Measurements from ENCODE around the gene RNASE13.

The RNASE13 gene

GRCh38 chr14:21060614-21061346 is 26.2 kb upstream of the RNASE13 start:
- Histone ChIP-seq H3K4me1 (ENCODE audit: insufficient read depth, low read length) (peaks cover 8% of the 10 kb centered on the region; the same call in 1 of the 2 replicates), H3K9me3 (ENCODE audit: insufficient read depth, low read depth, low read length) (no peaks in the 10 kb centered on the region), H3K36me3 (ENCODE audit: insufficient read depth, low read depth, low read length) (no peaks in the 10 kb centered on the region), H3K27me3 (ENCODE audit: insufficient read depth, low read length) (no peaks in the 10 kb centered on the region), H3K27ac (ENCODE audit: low read length) (no peak overlapping the region), H3K4me3 (ENCODE audit: low read length) (no peak overlapping the region), H3K9ac (ENCODE audit: low read depth, low read length) (no peak overlapping the region)

DNA sequence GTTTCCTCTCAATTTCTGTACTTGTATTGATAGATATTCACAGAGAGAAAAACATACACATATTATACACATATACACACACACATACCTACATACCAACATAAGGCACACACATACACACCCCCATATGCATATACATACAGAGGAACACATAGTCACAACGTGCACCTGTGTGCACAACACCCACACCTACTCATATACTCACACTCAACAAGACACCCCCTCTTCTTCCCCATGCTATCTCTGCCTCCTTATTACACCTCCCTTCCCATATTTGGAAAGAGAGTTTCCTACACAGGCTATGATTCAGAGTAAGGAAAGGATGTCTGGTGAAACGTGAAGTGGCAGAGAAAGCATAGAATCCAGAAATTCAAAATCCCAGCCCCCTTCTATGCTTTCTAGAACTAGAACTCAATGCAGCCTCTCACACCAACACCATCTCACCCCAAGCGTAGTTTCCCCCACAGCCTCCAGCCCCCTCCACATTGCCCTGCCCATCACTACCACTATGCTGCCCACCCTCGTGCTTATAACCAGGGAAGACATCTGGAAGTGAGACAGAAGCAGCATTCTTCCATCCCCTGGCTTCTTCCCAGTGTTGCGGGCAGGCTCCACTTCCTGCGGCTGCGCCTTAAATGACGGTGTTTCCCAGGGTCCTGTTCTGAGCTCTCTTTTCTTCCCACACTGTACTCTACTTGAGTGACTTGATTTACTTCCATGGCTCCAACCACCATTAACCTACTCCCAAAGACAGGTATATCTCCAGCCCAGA is 25.4 kb upstream of the RNASE13 start:
- Histone ChIP-seq H3K27me3 (ENCODE audit: insufficient read depth, low read length) (no peaks in the 10 kb centered on the region), H3K9me3 (ENCODE audit: insufficient read depth, low read depth, low read length) (no peaks in the 10 kb centered on the region), H3K4me3 (ENCODE audit: low read length) (no peak overlapping the region), H3K27ac (ENCODE audit: low read length) (no peak overlapping the region), H3K36me3 (ENCODE audit: insufficient read depth, low read depth, low read length) (no peaks in the 10 kb centered on the region), H3K9ac (ENCODE audit: low read depth, low read length) (no peak overlapping the region), H3K4me1 (ENCODE audit: insufficient read depth, low read length) (peaks cover 8% of the 10 kb centered on the region; the same call in 1 of the 2 replicates)

DNA sequence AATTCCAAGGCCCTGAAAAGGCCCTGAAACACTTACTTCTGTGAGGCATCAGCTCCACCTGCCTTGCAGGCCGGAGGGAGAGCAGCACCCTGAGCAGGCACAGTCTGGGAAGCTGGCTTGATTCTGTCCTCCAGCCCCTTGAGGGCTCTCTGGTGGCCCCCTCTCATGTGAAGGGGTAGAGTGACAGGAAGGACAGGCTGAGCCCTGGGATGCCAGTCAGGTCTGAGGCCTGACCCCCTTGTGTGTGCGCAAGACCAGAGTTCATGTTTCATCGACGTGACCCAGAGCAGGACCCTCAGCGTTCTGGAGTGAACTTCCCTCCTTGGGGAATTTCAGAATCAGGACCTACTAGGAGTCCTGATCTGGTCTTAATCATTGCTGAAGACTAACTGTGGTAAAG is 24.3 kb upstream of the RNASE13 start:
- Histone ChIP-seq H3K36me3 (ENCODE audit: insufficient read depth, low read depth, low read length) (no peaks in the 10 kb centered on the region), H3K4me1 (ENCODE audit: insufficient read depth, low read length) (peaks cover 7% of the 10 kb centered on the region; the same call in 1 of the 2 replicates), H3K9me3 (ENCODE audit: insufficient read depth, low read depth, low read length) (no peaks in the 10 kb centered on the region), H3K27me3 (ENCODE audit: insufficient read depth, low read length) (no peaks in the 10 kb centered on the region), H3K9ac (ENCODE audit: low read depth, low read length) (no peak overlapping the region), H3K4me3 (ENCODE audit: low read length) (no peak overlapping the region), H3K27ac (ENCODE audit: low read length) (no peak overlapping the region)

DNA sequence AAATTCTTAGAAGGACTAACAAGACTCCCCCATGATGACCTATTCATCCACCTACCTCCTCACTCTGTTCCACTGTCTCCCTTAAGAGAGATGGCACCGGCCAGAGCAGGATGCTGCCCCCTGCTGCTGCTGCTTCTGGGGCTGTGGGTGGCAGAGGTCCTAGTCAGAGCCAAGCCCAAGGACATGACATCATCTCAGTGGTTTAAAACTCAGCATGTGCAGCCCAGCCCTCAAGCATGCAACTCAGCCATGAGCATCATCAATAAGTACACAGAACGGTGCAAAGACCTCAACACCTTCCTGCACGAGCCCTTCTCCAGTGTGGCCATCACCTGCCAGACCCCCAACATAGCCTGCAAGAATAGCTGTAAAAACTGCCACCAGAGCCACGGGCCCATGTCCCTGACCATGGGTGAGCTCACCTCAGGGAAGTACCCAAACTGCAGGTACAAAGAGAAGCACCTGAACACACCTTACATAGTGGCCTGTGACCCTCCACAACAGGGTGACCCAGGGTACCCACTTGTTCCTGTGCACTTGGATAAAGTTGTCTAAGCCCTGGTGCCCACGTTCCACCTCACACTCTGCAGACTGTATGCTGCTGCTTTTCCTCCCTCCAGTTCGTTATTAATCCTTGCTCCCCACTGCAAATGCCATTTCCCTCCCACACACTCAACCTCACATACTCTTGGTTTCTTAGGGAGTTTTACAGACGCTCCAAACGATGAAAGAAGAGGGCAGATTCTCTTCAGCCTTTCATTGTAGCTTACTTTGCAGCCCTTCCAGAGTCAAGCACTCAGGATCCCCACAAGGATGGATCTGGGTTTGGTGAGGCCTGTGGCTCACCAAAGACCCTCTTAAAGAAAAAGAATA is 23.4 kb upstream of the RNASE13 start, which contains the start of gene RNASE8:
Gene RNASE8, plus strand, starts transcription at position 20 of the 873 bp plus-strand sequence. Its CDS starts 71 bp downstream, at position 91.
- no peaks in the 10 kb centered on the region for H3K9me3 ChIP-seq (ENCODE audit: insufficient read depth, low read depth, low read length)
- no peaks in the 10 kb centered on the region for H3K27me3 ChIP-seq (ENCODE audit: insufficient read depth, low read length)
- no peaks in the 10 kb centered on the region for H3K4me1 ChIP-seq (ENCODE audit: insufficient read depth, low read length)
- no peak within 1 kb of the TSS for H3K4me3 ChIP-seq (ENCODE audit: low read length)
- no peak within 1 kb of the TSS for H3K27ac ChIP-seq (ENCODE audit: low read length)
- no peaks in the 10 kb centered on the region for H3K36me3 ChIP-seq (ENCODE audit: insufficient read depth, low read depth, low read length)
- H3K9ac ChIP-seq (ENCODE audit: low read depth, low read length): no peak within 1 kb of the TSS

DNA sequence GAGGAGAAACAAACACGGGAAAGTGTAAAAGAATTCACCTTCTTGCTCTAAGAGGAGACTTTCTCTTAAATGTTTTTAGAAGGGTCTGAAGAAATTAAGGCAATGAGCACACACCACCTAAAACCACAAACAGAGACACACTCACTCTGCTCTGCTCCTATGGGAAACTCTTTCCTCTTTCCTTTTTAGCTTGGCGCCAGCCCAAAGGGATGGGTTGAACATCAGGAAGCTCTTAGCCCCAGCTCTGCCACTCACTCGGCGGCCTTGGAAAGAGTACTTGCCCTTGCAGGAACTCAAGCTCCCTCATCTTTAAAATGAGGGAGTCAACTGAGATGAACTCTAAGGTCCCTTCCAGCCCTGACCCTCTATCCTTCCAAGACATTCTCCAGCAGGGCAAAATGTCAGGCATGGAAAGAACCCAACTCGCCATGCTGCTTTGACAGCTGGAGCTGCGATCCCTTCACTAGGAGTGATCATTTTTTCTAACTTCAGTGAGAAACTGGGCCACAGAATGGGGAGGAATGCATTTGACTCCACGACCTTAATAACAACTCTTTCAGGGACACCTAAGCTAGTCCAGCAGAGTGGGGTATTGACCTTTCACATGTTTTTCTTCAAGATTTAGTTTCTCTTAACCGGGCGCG is 22.0 kb upstream of the RNASE13 start:
- H3K4me3 ChIP-seq (ENCODE audit: low read length): no peak overlapping the region

DNA sequence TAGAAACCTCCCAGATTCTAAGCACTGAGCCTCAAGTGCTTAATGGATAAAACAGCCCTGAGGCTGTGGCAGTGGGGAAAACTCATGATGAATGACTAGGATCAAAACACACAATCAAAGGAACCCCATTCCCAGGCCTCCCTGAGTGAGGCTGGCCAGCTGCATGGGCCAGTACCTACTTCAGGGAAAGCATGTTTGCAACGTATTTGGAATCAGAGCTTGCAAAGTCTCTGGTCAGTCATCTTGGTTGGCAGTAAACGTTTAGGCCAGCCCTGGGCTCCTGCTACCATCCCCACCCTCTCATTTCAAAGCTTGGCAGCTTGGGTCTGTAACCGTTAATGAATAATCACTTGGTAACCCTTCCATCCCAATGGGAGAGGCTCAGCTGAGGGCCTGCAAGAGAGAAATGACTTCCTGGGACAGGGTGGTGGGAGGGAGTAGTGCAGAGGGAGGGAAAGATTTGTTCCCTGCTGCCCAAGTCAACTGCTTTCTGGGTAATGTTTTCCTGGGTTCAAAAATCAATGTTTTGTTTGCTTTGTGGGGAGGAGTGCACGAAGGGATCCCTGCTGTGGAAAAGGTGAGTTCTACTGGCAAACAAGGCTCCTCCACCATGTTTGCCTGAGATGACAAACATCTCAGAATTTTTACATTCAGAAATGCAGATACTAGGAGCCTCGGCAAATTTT is 21.0 kb upstream of the RNASE13 start:
- Histone ChIP-seq H3K27ac (ENCODE audit: low read length) (no peak overlapping the region), H3K9me3 (ENCODE audit: insufficient read depth, low read depth, low read length) (no peaks in the 10 kb centered on the region), H3K27me3 (ENCODE audit: insufficient read depth, low read length) (no peaks in the 10 kb centered on the region), H3K4me1 (ENCODE audit: insufficient read depth, low read length) (no peaks in the 10 kb centered on the region), H3K4me3 (ENCODE audit: low read length) (no peak overlapping the region), H3K9ac (ENCODE audit: low read depth, low read length) (no peak overlapping the region), H3K36me3 (ENCODE audit: insufficient read depth, low read depth, low read length) (no peaks in the 10 kb centered on the region)

More for the DNA sequence above, 22.0 kb upstream of the RNASE13 start:
- Histone ChIP-seq H3K27me3 (ENCODE audit: insufficient read depth, low read length) (no peaks in the 10 kb centered on the region), H3K9ac (ENCODE audit: low read depth, low read length) (no peak overlapping the region), H3K9me3 (ENCODE audit: insufficient read depth, low read depth, low read length) (no peaks in the 10 kb centered on the region), H3K36me3 (ENCODE audit: insufficient read depth, low read depth, low read length) (no peaks in the 10 kb centered on the region), H3K4me1 (ENCODE audit: insufficient read depth, low read length) (no peaks in the 10 kb centered on the region), H3K27ac (ENCODE audit: low read length) (no peak overlapping the region)

- no peaks in the 10 kb centered on the region for H3K27me3 ChIP-seq (ENCODE audit: insufficient read depth, low read length)
- H3K9ac ChIP-seq (ENCODE audit: low read depth, low read length): no peak overlapping the region
- no peak overlapping the region for H3K4me3 ChIP-seq (ENCODE audit: low read length)
Observed at GRCh38 chr14:21054768-21055145, 20.1 kb upstream of the RNASE13 start.

DNA sequence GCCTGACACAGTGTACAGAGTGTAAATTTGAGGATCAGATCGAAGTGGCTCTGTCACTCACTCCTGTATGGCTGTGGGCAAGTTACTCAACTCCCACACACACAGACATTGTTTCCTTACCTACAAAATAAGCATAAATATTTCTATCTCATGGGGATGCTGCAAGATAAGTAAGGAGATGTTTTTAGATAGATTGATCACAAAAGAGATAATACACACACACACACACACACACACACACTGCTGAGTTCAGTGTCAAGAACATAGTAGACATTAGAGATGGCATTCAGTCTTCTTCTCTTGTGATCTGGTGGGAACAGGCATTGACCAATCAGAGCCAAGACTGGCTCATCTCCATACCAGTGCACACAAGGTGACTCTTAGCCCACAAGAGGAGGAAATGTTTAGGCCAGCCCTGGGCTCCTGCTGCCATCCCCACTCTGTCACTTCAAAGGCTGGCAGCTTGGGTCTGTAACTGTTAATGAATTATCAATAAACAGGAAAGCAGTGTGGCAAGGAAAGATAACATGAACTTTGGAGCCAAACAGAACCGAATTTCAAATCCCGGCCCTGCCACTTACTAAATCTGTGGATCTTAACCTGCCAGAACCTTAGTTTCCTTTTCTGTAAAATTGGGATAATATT is 19.6 kb upstream of the RNASE13 start:
- no peaks in the 10 kb centered on the region for H3K27me3 ChIP-seq (ENCODE audit: insufficient read depth, low read length)
- no peaks in the 10 kb centered on the region for H3K9me3 ChIP-seq (ENCODE audit: insufficient read depth, low read depth, low read length)
- no peaks in the 10 kb centered on the region for H3K4me1 ChIP-seq (ENCODE audit: insufficient read depth, low read length)
- no peaks in the 10 kb centered on the region for H3K36me3 ChIP-seq (ENCODE audit: insufficient read depth, low read depth, low read length)
- no peak overlapping the region for H3K27ac ChIP-seq (ENCODE audit: low read length)
- H3K4me3 ChIP-seq (ENCODE audit: low read length): no peak overlapping the region
- no peak overlapping the region for H3K9ac ChIP-seq (ENCODE audit: low read depth, low read length)

More at GRCh38 chr14:21054768-21055145, 20.1 kb upstream of the RNASE13 start:
- no peak overlapping the region for H3K27ac ChIP-seq (ENCODE audit: low read length)
- no peaks in the 10 kb centered on the region for H3K9me3 ChIP-seq (ENCODE audit: insufficient read depth, low read depth, low read length)
- H3K36me3 ChIP-seq (ENCODE audit: insufficient read depth, low read depth, low read length): no peaks in the 10 kb centered on the region
- no peaks in the 10 kb centered on the region for H3K4me1 ChIP-seq (ENCODE audit: insufficient read depth, low read length)

DNA sequence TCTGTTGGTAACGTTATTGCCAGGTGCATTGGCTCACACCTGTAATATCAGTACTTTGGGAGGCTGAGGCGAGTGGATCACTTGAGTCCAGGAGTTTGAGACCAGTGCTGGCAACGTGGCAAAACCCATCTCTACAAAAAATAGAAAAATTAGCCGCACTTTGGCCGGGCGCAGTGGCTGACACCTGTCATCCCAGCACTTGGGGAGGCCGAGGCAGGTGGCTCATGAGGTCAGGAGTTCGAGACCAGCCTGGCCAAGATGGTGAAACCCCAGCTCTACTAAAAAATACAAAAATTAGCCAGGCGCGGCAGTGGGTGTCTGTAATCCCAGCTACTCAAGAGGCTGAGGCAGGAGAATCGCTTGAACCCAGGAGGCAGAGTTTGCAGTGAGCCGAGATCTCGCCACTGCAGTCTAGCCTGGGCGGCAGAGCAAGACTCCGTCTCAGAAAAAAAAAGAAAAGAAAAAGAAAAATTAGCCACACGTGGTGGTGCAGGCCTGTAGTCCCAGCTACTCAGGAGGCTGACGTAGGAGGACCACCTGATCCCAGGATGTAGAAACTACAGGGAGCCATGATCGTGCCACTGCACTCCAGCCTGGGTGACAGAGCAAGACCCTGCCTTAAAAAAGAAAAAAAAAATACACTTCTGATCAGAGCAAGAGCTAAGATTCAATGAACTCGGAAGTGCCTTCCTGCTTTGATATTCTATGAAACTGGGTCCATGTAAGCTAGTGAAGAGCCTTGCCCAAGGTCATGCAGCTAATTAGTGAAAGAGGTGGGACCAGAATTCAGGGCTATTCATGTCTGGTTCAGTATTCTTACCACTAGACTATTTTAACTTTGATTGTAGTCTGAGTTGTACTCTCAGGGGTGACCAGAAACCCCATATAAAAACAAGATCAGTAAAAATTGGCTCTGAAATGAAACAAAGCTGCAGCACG is 18.8 kb upstream of the RNASE13 start:
- Histone ChIP-seq H3K4me3 (ENCODE audit: low read length) (no peak overlapping the region), H3K9ac (ENCODE audit: low read depth, low read length) (no peak overlapping the region), H3K9me3 (ENCODE audit: insufficient read depth, low read depth, low read length) (no peaks in the 10 kb centered on the region)

DNA sequence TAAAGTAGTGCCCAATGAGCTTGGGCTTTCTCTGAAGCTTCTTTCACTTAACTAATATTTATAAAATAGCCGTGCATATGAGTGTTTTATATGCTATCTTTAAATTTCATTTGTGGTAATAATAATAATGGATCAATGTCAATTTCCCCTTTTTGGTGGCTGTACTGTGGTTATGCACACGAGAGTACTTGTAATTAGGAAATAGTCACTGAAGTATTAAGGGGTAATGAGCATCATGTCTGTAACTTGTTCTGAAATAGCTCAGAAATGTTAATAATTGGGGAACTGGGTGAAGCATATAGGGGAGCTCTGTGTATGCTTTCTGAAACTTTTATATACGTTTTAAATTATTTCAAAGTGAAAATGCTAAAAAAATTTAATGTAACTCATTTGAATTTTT is 16.0 kb upstream of the RNASE13 start:
- no peaks in the 10 kb centered on the region for H3K4me1 ChIP-seq (ENCODE audit: insufficient read depth, low read length)
- H3K9ac ChIP-seq (ENCODE audit: low read depth, low read length): no peak overlapping the region
- no peaks in the 10 kb centered on the region for H3K27me3 ChIP-seq (ENCODE audit: insufficient read depth, low read length)
- no peaks in the 10 kb centered on the region for H3K9me3 ChIP-seq (ENCODE audit: insufficient read depth, low read depth, low read length)
- no peak overlapping the region for H3K27ac ChIP-seq (ENCODE audit: low read length)
- no peak overlapping the region for H3K4me3 ChIP-seq (ENCODE audit: low read length)
- no peaks in the 10 kb centered on the region for H3K36me3 ChIP-seq (ENCODE audit: insufficient read depth, low read depth, low read length)

More for the DNA sequence above, 18.8 kb upstream of the RNASE13 start:
- Histone ChIP-seq H3K27ac (ENCODE audit: low read length) (no peak overlapping the region), H3K4me1 (ENCODE audit: insufficient read depth, low read length) (no peaks in the 10 kb centered on the region), H3K27me3 (ENCODE audit: insufficient read depth, low read length) (no peaks in the 10 kb centered on the region), H3K36me3 (ENCODE audit: insufficient read depth, low read depth, low read length) (no peaks in the 10 kb centered on the region)
